Prostate gland (tissue), 2 donors: ENCODE results near the gene MIPOL1.

Source experiments
- CTCF ChIP-seq, 4 experiments: fragments of 200-600 bp in 2 of 4; fragments of 450-650 bp in 2 of 4; sonication (generic) in 2 of 4; IDR thresholded peaks; 1 replicate in 3 of 4; 2 replicates in 1 of 4; pipeline ENCODE4 v1.5.1; 2016 to 2019; ENCODE audit warnings: antibody characterized with exemption in 4 of 4, mild to moderate bottlenecking in 2 of 4, moderate library complexity in 2 of 4
- POLR2A ChIP-seq: fragments of 450-650 bp; IDR thresholded peaks from one replicate; pipeline ENCODE4 v1.6.1; 2016; ENCODE audit warnings: antibody characterized with exemption, mild to moderate bottlenecking
- POLR2AphosphoS5 ChIP-seq: sonication (generic); formaldehyde crosslinking; IDR thresholded peaks from one replicate; pipeline ENCODE4 v1.6.1; 2017; ENCODE audit warnings: antibody characterized with exemption

GRCh38 chr14:37274652-37275051 lies 76.9 kb downstream of the MIPOL1 start:
- TF ChIP-seq CTCF (IDR thresholded peaks at IDR 0.05), result no peak
- no peak for TF ChIP-seq POLR2A
- no peak for TF ChIP-seq POLR2AphosphoS5
